Endothelial cell (in vitro differentiated cells): Measurements from ENCODE around the gene IPO4. TPM values are rescaled to one million over a fixed set of nuclear protein-coding genes. Genes with fewer than 3 reads are reported as not detected.
A peak's percentile ranks its signal among the peaks of the same experiment; 100 is the strongest.

Source experiments
- DNase-seq: peaks from one replicate; pipeline ENCODE4 v3.0.0; 2021; ENCODE audit warnings: low spot score
- H3K27ac Mint-ChIP-seq: one replicate; pipeline ENCODE4 v1.8.0; 2021; ENCODE audit warnings: mixed read lengths, inconsistent platforms; ENCODE audit not compliant: unreplicated experiment
- H3K27me3 Mint-ChIP-seq: one replicate; pipeline ENCODE4 v1.8.0; 2021; ENCODE audit warnings: mild to moderate bottlenecking, moderate library complexity, mixed read lengths, inconsistent platforms; ENCODE audit not compliant: unreplicated experiment
- H3K36me3 Mint-ChIP-seq: one replicate; pipeline ENCODE4 v1.8.0; 2021; ENCODE audit warnings: mild to moderate bottlenecking, low read depth, mixed read lengths, inconsistent platforms; ENCODE audit not compliant: unreplicated experiment
- H3K4me1 Mint-ChIP-seq: one replicate; pipeline ENCODE4 v1.8.0; 2021; ENCODE audit warnings: mild to moderate bottlenecking, mixed read lengths, inconsistent platforms; ENCODE audit not compliant: unreplicated experiment
- H3K4me3 Mint-ChIP-seq: one replicate; pipeline ENCODE4 v1.8.0; 2021; ENCODE audit warnings: mild to moderate bottlenecking, mixed read lengths, inconsistent platforms; ENCODE audit not compliant: unreplicated experiment
- H3K9me3 Mint-ChIP-seq: one replicate; pipeline ENCODE4 v1.8.0; 2021; ENCODE audit warnings: mixed read lengths, inconsistent platforms; ENCODE audit not compliant: unreplicated experiment
- total RNA-seq: library from RNA; stranded (reverse); fragmentation: NEBNext Ultra II Directional; extraction: Animal tissue kit (Norgen Biotek cat#: 25700); gene quantifications from one replicate; pipeline ENCODE4 v1.2.1, GENCODE V29; 2021; ENCODE audit not compliant: unreplicated experiment
- TF ChIP-seq, protein P1 (sequence below): fragments of 200-600 bp; sonication (generic); IDR thresholded peaks from one replicate; pipeline ENCODE4 v1.5.0; 2021; ENCODE audit warnings: antibody characterized with exemption; ENCODE audit not compliant: unreplicated experiment

IPO4 gene
- total RNA-seq, 1 donor from 2014 or later = 29.0 TPM

DNA sequence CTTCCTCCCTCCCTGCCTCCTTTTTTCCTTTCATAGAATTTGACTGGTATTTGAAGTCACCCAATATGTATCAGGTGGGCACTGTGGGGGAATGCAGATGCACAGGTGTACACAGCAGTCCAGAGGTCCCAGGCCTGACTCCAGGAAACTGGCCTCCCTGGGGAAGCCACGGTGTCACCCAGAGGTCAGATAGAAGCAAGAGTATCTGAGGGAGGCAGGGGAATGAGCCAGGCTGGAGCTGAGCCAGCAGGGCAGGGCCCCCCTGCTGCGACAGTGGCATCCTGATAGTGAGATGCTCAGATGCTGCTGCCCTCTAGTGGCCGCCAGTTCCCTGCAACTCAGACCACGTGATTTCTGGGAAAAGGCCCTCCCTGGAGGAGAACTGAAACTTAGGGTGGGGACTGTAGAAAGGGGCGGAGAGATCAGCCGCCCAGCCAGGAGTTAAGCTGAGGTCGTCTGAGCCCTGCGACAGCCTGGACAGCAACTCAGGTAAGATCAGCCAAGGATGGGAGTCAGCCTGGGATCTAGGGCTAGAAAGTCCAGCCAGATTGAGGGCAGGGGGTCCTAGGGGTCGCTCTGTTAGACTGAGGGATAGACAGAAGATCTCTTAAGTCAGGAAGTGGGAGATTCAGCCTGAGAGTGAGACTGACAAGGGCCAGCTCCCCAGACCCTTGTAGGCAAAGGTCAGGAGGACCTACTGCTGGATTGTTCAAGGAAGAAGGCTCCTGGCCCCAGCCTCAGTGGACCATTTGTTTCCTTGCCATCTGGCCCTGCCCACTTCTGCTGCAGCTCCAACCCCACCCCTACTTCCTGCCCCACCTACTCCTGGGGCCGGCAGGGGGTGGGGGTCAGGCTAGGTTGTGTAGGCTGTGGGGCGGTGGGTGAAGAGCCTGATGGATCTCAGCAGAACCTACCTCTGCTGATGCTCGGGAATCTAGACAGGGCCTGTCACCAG lies 27.5 kb downstream of the IPO4 start, which contains the start of gene IRF9:
IRF9 (plus strand) TSS at position 416 of the 955 bp plus-strand sequence. CDS start 880 bp downstream, outside the sequence.
- TF ChIP-seq, protein P1, sequence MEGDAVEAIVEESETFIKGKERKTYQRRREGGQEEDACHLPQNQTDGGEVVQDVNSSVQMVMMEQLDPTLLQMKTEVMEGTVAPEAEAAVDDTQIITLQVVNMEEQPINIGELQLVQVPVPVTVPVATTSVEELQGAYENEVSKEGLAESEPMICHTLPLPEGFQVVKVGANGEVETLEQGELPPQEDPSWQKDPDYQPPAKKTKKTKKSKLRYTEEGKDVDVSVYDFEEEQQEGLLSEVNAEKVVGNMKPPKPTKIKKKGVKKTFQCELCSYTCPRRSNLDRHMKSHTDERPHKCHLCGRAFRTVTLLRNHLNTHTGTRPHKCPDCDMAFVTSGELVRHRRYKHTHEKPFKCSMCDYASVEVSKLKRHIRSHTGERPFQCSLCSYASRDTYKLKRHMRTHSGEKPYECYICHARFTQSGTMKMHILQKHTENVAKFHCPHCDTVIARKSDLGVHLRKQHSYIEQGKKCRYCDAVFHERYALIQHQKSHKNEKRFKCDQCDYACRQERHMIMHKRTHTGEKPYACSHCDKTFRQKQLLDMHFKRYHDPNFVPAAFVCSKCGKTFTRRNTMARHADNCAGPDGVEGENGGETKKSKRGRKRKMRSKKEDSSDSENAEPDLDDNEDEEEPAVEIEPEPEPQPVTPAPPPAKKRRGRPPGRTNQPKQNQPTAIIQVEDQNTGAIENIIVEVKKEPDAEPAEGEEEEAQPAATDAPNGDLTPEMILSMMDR = peak; percentile 96
- DNase-seq = peak; percentile 97
- Mint-ChIP-seq H3K9me3 (no peaks in the 10 kb centered on the region), H3K27ac (peak within 1 kb of the TSS; percentile 70), H3K4me1 (peaks cover 12% of the 10 kb centered on the region), H3K27me3 (peaks cover 11% of the 10 kb centered on the region), H3K4me3 (peak within 1 kb of the TSS; percentile 91), H3K36me3 (peaks cover 50% of the 10 kb centered on the region)

- H3K27ac Mint-ChIP-seq = no peak overlapping the region
- no peak overlapping the region for H3K4me3 Mint-ChIP-seq
- no peaks in the 10 kb centered on the region for H3K9me3 Mint-ChIP-seq
- no peak for DNase-seq
- H3K27me3 Mint-ChIP-seq = peaks cover 9% of the 10 kb centered on the region
- peaks cover 49% of the 10 kb centered on the region for H3K36me3 Mint-ChIP-seq
- peaks cover 17% of the 10 kb centered on the region for H3K4me1 Mint-ChIP-seq
- TF ChIP-seq, protein P1 = no peak
Measured at GRCh38 chr14:24160499-24160849, 28.1 kb downstream of the IPO4 start.

GRCh38 chr14:24159777-24160498 lies 28.7 kb downstream of the IPO4 start:
- Mint-ChIP-seq H3K27ac (no peak overlapping the region), H3K4me3 (peak overlapping the region; percentile 11), H3K9me3 (no peaks in the 10 kb centered on the region), H3K4me1 (peaks cover 21% of the 10 kb centered on the region), H3K36me3 (peaks cover 45% of the 10 kb centered on the region), H3K27me3 (peaks cover 9% of the 10 kb centered on the region)
- TF ChIP-seq, protein P1 = no peak
- no peak for DNase-seq

DNA sequence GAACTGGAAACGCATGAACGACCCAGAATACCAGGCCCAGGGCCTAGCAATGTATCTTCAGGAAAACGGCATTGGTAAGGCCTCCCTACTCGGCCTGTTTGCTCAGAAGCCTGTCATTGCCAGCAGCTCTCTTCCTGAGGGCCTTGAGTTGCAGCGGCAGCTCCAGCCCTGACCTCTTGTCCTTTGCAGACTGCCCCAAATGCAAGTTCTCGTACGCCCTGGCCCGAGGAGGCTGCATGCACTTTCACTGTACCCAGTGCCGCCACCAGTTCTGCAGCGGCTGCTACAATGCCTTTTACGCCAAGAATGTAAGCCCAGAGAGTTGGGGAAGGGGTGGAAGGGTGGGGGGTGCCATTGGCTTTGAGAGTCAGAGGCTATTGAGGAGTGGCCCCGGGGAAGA lies 31.3 kb downstream of the IPO4 start:
- Mint-ChIP-seq H3K4me3 (no peak overlapping the region), H3K4me1 (peaks cover 25% of the 10 kb centered on the region), H3K27me3 (peaks cover 12% of the 10 kb centered on the region), H3K27ac (no peak overlapping the region), H3K36me3 (peaks cover 37% of the 10 kb centered on the region), H3K9me3 (no peaks in the 10 kb centered on the region)
- DNase-seq = no peak
- TF ChIP-seq, protein P1 = no peak
